MCF 10A (cell line): Measurements from ENCODE around the gene ITGA2B. TPM values are rescaled to one million over a fixed set of nuclear protein-coding genes. Genes with fewer than 3 reads are reported as not detected.

Experiments used
- BruUV-seq: library from RNA; stranded (reverse); fragments of 400-500 nt; replicated peaks from 2 replicates; lab custom pipeline; 2021; lab: Mats Ljungman, UMichigan
- CTCF ChIA-PET: fragments of 300-600 bp; sonication (Branson Sonifier 250); formaldehyde crosslinking; extraction: SDS; loops from one replicate; lab custom pipeline; 2021; ENCODE audit warnings: antibody characterized with exemption, inconsistent platforms; lab: Yijun Ruan, JAX
- POLR2A ChIA-PET: fragments of 300-600, 350-650 bp; sonication (Branson Sonifier 250); formaldehyde crosslinking; extraction: SDS; loops from one replicate; lab custom pipeline; 2020; ENCODE audit warnings: antibody characterized with exemption, inconsistent platforms; lab: Yijun Ruan, JAX
- DNase-seq: peaks from one replicate; pipeline ENCODE4 v3.0.0-alpha.2; 2018; ENCODE audit not compliant: unreplicated experiment
- H3K27ac Mint-ChIP-seq: one replicate; pipeline ENCODE4 v1.8.0; 2022; ENCODE audit warnings: mild to moderate bottlenecking, low read depth, mixed read lengths; ENCODE audit not compliant: unreplicated experiment
- H3K27me3 Mint-ChIP-seq: one replicate; pipeline ENCODE4 v1.8.0; 2022; ENCODE audit warnings: mixed read lengths; ENCODE audit not compliant: insufficient read depth, unreplicated experiment
- H3K36me3 Mint-ChIP-seq: one replicate; pipeline ENCODE4 v1.8.0; 2022; ENCODE audit warnings: mild to moderate bottlenecking, moderate library complexity, mixed read lengths; ENCODE audit not compliant: insufficient read depth, unreplicated experiment
- H3K4me1 Mint-ChIP-seq: one replicate; pipeline ENCODE4 v1.8.0; 2022; ENCODE audit warnings: mixed read lengths; ENCODE audit not compliant: insufficient read depth, unreplicated experiment
- H3K4me3 Mint-ChIP-seq: one replicate; pipeline ENCODE4 v1.8.0; 2022; ENCODE audit warnings: mild to moderate bottlenecking, moderate library complexity, mixed read lengths; ENCODE audit not compliant: unreplicated experiment
- H3K9me3 Mint-ChIP-seq: one replicate; pipeline ENCODE4 v1.8.0; 2022; ENCODE audit warnings: mixed read lengths; ENCODE audit not compliant: unreplicated experiment
- CTCF ChIP-seq: fragments of 200-600 bp; IDR thresholded peaks from one replicate; pipeline ENCODE4 v1.8.0; 2022; ENCODE audit warnings: antibody characterized with exemption, mild to moderate bottlenecking; ENCODE audit not compliant: unreplicated experiment
- intact Hi-C: fragments of 100-400 bp; cut with micrococcal nuclease; formaldehyde crosslinking; loops from 2 replicates; pipeline ENCODE4 v1.14.1; 2022
- total RNA-seq: library from RNA; stranded (reverse); gene quantifications from 2 replicates; pipeline ENCODE4 v1.2.3, GENCODE V29; 2022

ITGA2B gene
- total RNA-seq, 1 experiment from 2014 or later, result 0.12 TPM

DNA sequence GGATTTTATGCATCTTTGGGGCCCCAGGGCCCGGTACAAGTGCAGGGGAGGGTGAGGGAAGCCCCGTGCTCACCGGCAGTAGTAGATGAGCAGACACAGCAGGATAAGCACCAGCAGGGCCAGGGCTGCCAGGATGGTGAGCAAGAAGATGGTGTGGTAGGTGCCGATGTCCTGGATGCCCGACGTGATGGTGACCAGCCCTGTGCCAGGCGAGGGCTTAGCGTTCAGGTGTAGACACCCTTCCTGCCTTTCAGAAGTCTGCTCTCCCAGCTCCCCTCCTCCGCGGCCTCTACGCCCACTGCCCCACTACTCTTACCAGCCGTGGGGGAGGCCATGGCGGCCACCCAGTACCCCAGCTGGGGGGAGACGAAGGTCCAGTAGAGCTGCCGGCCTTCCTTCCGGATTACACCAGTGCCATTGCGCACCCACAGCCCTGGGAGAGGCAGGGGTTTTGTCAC lies 33.8 kb downstream of the ITGA2B start:
- no TSS peak for BruUV-seq
- TF ChIP-seq CTCF, result no peak
- no peak for DNase-seq

GRCh38 chr17:44354582-44355561 lies 34.6 kb downstream of the ITGA2B start:
- Mint-ChIP-seq H3K36me3 (peaks cover 16% of the 10 kb centered on the region), H3K4me1 (no peaks in the 10 kb centered on the region), H3K4me3 (no peak overlapping the region), H3K27me3 (no peaks in the 10 kb centered on the region), H3K27ac (no peak overlapping the region), H3K9me3 (no peaks in the 10 kb centered on the region)
- DNase-seq, result no peak
- TF ChIP-seq CTCF, result no peak
- BruUV-seq, result no TSS peak
- POLR2A ChIA-PET, result no interaction called here
- CTCF ChIA-PET, result interaction anchor here (0.6 kb wide), 1 partner anchor 132 kb away, joined by 3 read pairs; no protein-coding TSS in a partner anchor
- intact Hi-C loops, result no loop called here

More for the DNA sequence above, 33.8 kb downstream of the ITGA2B start:
- H3K27ac Mint-ChIP-seq, result no peak overlapping the region
- peaks cover 9% of the 10 kb centered on the region for H3K36me3 Mint-ChIP-seq
- intact Hi-C loops, result no loop called here
- no peaks in the 10 kb centered on the region for H3K9me3 Mint-ChIP-seq
- no peak overlapping the region for H3K4me3 Mint-ChIP-seq
- ChIA-PET POLR2A (no interaction called here), CTCF (interaction anchor here (0.8 kb wide), 1 partner anchor 138 kb away, joined by 3 read pairs; no protein-coding TSS in a partner anchor)
- no peaks in the 10 kb centered on the region for H3K4me1 Mint-ChIP-seq
- H3K27me3 Mint-ChIP-seq, result no peaks in the 10 kb centered on the region

GRCh38 chr17:44353672-44354331 lies 35.6 kb downstream of the ITGA2B start:
- no peak for TF ChIP-seq CTCF
- BruUV-seq, result no TSS peak
- Mint-ChIP-seq H3K36me3 (peaks cover 20% of the 10 kb centered on the region), H3K4me3 (no peak overlapping the region), H3K4me1 (no peaks in the 10 kb centered on the region), H3K27me3 (no peaks in the 10 kb centered on the region), H3K9me3 (no peaks in the 10 kb centered on the region), H3K27ac (no peak overlapping the region)
- CTCF ChIA-PET, result interaction anchor here (0.5 to 1.1 kb wide), 5 partner anchors 9 to 1478 kb away, joined by 3 to 4 read pairs (median 3); no protein-coding TSS in a partner anchor
- POLR2A ChIA-PET, result interaction anchor here (0.7 to 1.1 kb wide), 2 partner anchors 149 to 152 kb away, joined by 3 read pairs; no protein-coding TSS in a partner anchor
- intact Hi-C loops, result no loop called here
- no peak for DNase-seq
